Natural killer cell (primary cell): ENCODE data around the gene CEP170B. TPM values are rescaled to one million over a fixed set of nuclear protein-coding genes. Genes with fewer than 3 reads are reported as not detected.

Source experiments
- ATAC-seq, 3 donors: fragments of 150-1000 bp in 2 of 3; fragments of 200-7000 bp in 1 of 3; cut with Tn5 transposase; 1 replicate in 1 of 3; 2 replicates in 2 of 3; pipeline ENCODE4 v1.10.0; 2021; ENCODE audit warnings: mild to moderate bottlenecking in 2 of 3, moderate library complexity in 2 of 3
- DNase-seq, 2 donors: peaks; one replicate each; pipeline versions ENCODE4 v3.0.0 to v3.0.0-alpha.2; 2013 to 2021; ENCODE audit warnings: mixed read lengths in 1 of 2
- H3K27ac ChIP-seq: one replicate; pipeline ENCODE4 v1.5.1; 2013; ENCODE audit warnings: mild to moderate bottlenecking, low read length
- H3K27me3 ChIP-seq: one replicate; pipeline ENCODE4 v1.6.1; 2013; ENCODE audit warnings: low read length; ENCODE audit not compliant: control insufficient read depth, insufficient read depth
- H3K36me3 ChIP-seq: one replicate; pipeline ENCODE4 v1.6.1; 2013; ENCODE audit warnings: low read length; ENCODE audit not compliant: control insufficient read depth, insufficient read depth
- H3K4me1 ChIP-seq: one replicate; pipeline ENCODE4 v1.6.1; 2013; ENCODE audit warnings: low read length; ENCODE audit not compliant: control insufficient read depth, insufficient read depth
- H3K4me3 ChIP-seq: one replicate; pipeline ENCODE4 v1.5.1; 2013; ENCODE audit warnings: low read length
- H3K9me3 ChIP-seq: one replicate; pipeline ENCODE4 v1.6.1; 2013; ENCODE audit warnings: low read length; ENCODE audit not compliant: control insufficient read depth, insufficient read depth
- H3K27ac Mint-ChIP-seq, 2 donors: one replicate each; pipeline ENCODE4 v1.8.0; 2022; ENCODE audit warnings: mild to moderate bottlenecking in 2 of 2, mixed read lengths in 2 of 2, moderate library complexity in 1 of 2
- H3K27me3 Mint-ChIP-seq, 2 donors: one replicate each; pipeline ENCODE4 v1.8.0; 2022; ENCODE audit warnings: low read depth in 2 of 2, mixed read lengths in 2 of 2
- H3K36me3 Mint-ChIP-seq: one replicate; pipeline ENCODE4 v1.8.0; 2022; ENCODE audit warnings: mixed read lengths
- H3K4me1 Mint-ChIP-seq, 2 donors: one replicate each; pipeline ENCODE4 v1.8.0; 2022; ENCODE audit warnings: mixed read lengths in 2 of 2
- H3K4me3 Mint-ChIP-seq: one replicate; pipeline ENCODE4 v1.8.0; 2022; ENCODE audit warnings: mild to moderate bottlenecking, moderate library complexity, mixed read lengths
- H3K9me3 Mint-ChIP-seq, 2 donors: one replicate each; pipeline ENCODE4 v1.8.0; 2022; ENCODE audit warnings: mixed read lengths in 2 of 2
- CTCF ChIP-seq: fragments of 200-600 bp; IDR thresholded peaks from one replicate; pipeline ENCODE4 v1.8.0; 2022; ENCODE audit warnings: antibody characterized with exemption
- WGBS: methylation state at CpG from one replicate; pipeline ENCODE4 v1.1.7; 2013; ENCODE audit warnings: missing lambda C conversion rate; ENCODE audit not compliant: insufficient coverage; 5-methylcytosine and 5-hydroxymethylcytosine counted together
- intact Hi-C: fragments of 100-400 bp; cut with micrococcal nuclease; formaldehyde crosslinking; loops from one replicate; pipeline ENCODE4 v1.14.2; 2022
- total RNA-seq, 4 donors: library from RNA; stranded (reverse); fragments of 120-200 nt in 1 of 4; gene quantifications; one replicate each; pipeline versions ENCODE4 v1.2.3 to v1.2.4, GENCODE V29; 2013 to 2022

Gene CEP170B
- total RNA-seq, 3 donors from 2014 or later (not counting 1 experiment from before 2014, with no cell fraction given), result 0.24 to 0.72 (median 0.30) TPM

GRCh38 chr14:104885973-104886689 is 21.1 kb downstream of the CEP170B start:
- Mint-ChIP-seq H3K27ac (no peak overlapping the region), H3K27me3 (no peaks in the 10 kb centered on the region), H3K9me3 (no peaks in the 10 kb centered on the region), H3K36me3 (no peaks in the 10 kb centered on the region), H3K4me3 (no peak overlapping the region), H3K4me1 (no peaks in the 10 kb centered on the region)
- no peaks in the 10 kb centered on the region for H3K4me1 ChIP-seq
- no peak overlapping the region for H3K27ac ChIP-seq
- no peak for TF ChIP-seq CTCF
- no peaks in the 10 kb centered on the region for H3K9me3 ChIP-seq
- no peak overlapping the region for H3K4me3 ChIP-seq
- H3K36me3 ChIP-seq, result no peaks in the 10 kb centered on the region
- DNase-seq (no peak), ATAC-seq (no peak)
- WGBS, result 92% methylated on average over 40 of the region's 40 CpGs
- H3K27me3 ChIP-seq, result no peaks in the 10 kb centered on the region
- intact Hi-C loops, result no loop called here

GRCh38 chr14:104886690-104887622 is 21.9 kb downstream of the CEP170B start:
- no peaks in the 10 kb centered on the region for H3K27me3 Mint-ChIP-seq
- whole genome bisulfite sequencing, result 94% methylated on average over 59 of the region's 59 CpGs
- Histone ChIP-seq H3K27me3 (no peaks in the 10 kb centered on the region), H3K27ac (no peak overlapping the region), H3K9me3 (no peaks in the 10 kb centered on the region), H3K4me3 (no peak overlapping the region), H3K36me3 (no peaks in the 10 kb centered on the region), H3K4me1 (no peaks in the 10 kb centered on the region)
- ATAC-seq, result no peak
- H3K4me3 Mint-ChIP-seq, result no peak overlapping the region
- H3K36me3 Mint-ChIP-seq, result no peaks in the 10 kb centered on the region
- no peak for DNase-seq
- H3K4me1 Mint-ChIP-seq, result no peaks in the 10 kb centered on the region
- no peak overlapping the region for H3K27ac Mint-ChIP-seq
- intact Hi-C loops, result no loop called here
- no peak for TF ChIP-seq CTCF
- no peaks in the 10 kb centered on the region for H3K9me3 Mint-ChIP-seq

- no peak for TF ChIP-seq CTCF
- 91% methylated on average over 33 of the region's 33 CpGs for WGBS
- no peak overlapping the region for H3K4me3 Mint-ChIP-seq
- Histone ChIP-seq H3K4me1 (no peaks in the 10 kb centered on the region), H3K27ac (no peak overlapping the region), H3K27me3 (no peaks in the 10 kb centered on the region), H3K9me3 (no peaks in the 10 kb centered on the region), H3K4me3 (no peak overlapping the region), H3K36me3 (no peaks in the 10 kb centered on the region)
- no peaks in the 10 kb centered on the region for H3K4me1 Mint-ChIP-seq
- peak in 1 of 2 donors; percentile 14 for DNase-seq
- intact Hi-C loops, result no loop called here
- H3K27ac Mint-ChIP-seq, result no peak overlapping the region
- H3K36me3 Mint-ChIP-seq, result no peaks in the 10 kb centered on the region
- H3K27me3 Mint-ChIP-seq, result no peaks in the 10 kb centered on the region
- ATAC-seq, result no peak
- H3K9me3 Mint-ChIP-seq, result no peaks in the 10 kb centered on the region
These were observed 22.8 kb downstream of the CEP170B start for GRCh38 chr14:104887623-104888488.
